HEK293T (cell line): Measurements from ENCODE around the gene SRRM3.
"Not testable (repeated sequence)": the region's sequence is repeated elsewhere in the genome, so short reads cannot be mapped to it uniquely, and the experiment has no call there.

ENCODE experiments used
- BHLHE40 ChIP-seq: fragments of 450-650 bp; IDR thresholded peaks from 2 replicates; pipeline ENCODE4 v1.6.1; 2016; ENCODE audit warnings: mild to moderate bottlenecking, moderate library complexity, borderline replicate concordance
- SUZ12 ChIP-seq: fragments of 450-650 bp; IDR thresholded peaks from 2 replicates; pipeline ENCODE4 v1.6.1; 2016; ENCODE audit warnings: mild to moderate bottlenecking

DNA sequence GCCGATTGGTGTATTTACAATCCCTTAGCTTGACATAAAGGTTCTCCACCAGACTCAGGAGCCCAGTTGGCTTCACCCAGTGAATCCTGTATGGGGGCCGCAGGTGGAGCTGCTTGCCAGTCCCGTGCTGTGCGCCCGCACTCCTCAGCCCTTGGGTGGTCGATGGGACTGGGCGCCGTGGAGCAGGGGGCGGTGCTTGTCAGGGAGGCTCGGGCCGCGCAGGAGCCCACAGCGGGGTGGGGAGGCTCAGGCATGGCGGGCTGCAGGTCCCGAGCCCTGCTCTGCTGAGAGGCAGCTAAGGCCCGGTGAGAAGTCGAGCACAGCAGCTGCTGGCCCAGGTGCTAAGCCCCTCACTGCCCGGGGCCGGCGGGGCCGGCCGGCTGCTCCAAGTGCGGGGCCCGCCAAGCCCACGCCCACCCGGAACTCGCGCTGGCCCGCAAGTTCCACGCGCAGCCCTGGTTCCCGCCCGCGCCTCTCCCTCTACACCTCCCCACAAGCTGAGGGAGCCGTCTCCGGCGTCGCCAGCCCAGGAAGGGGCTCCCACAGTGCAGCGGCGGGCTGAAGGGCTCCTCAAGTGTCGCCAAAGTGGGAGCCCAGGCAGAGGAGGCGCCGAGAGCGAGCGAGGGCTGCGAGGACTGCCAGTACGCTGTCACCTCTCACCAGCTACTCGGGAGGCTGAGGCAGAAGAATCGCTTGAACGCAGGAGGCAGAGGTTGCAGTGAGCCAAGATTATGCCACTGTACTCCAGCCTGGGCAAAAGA is 107.8 kb downstream of the SRRM3 start:
- TF ChIP-seq BHLHE40, SUZ12: not testable (repeated sequence)
